RKO (cell line): Measurements from ENCODE around the gene CANX.

Experiments used
- DNase-seq: peaks from one replicate; pipeline ENCODE4 v3.0.0-alpha.2; 2016; ENCODE audit warnings: low spot score

CANX gene

DNA sequence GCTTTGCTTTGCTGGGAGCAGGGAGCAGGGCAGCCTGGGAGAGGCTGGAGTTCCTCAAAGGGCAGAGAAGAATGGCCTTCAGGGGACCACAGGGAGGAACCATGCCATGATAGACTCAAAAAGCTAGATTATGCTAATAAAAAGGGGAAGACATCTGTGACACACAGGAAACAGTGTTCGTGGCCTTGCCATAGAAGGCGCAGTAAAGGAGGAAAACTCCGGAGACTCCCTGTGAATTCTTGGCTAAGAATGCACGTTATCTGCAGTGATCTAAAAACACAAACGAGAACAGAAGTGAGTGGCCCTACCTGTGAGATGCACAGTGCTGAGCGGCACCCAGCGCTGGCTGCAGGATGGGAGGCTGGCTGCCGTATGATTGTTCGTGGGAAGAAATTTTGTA lies 79.1 kb downstream of the CANX start:
- DNase-seq = no peak

DNA sequence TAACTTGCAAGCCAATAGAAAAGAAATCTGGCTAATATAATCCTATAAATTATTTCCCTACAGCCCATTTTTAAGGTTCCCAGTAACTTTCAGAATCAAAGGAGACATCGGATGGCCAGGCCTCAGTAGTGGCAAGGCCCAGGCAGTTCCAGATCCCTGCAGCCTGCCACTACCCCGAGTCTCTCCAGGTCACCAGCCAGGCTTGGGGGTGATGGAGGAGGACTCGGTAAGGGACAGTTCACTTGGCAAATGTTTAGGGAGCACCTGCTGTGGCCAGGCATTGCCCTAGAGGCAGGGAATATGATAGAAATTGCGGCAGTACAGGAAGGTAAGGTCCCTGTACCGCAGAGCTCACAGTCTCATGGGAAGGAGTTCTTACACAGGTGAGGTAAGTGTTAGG lies 79.8 kb downstream of the CANX start:
- DNase-seq = no peak

DNA sequence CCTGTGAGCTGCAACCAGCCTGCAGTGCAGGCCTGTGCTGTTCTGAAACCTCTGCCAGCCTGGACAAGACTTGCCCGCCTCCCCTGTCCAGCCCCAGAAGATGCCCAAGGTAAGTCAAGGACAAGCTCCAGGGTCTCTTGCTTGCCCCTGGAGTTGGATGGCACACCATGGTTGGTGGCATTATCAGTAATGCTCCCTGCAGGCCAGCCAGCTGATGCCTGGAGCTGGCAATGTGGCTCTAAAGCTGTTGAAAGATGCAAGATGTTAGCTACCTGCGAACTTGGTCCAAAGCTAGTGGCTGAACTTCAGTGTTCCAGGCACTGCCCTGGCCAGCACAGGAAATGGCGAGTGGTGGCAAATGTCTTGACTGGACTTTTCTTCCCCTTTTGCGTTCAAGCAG lies 81.1 kb downstream of the CANX start:
- no peak for DNase-seq

DNA sequence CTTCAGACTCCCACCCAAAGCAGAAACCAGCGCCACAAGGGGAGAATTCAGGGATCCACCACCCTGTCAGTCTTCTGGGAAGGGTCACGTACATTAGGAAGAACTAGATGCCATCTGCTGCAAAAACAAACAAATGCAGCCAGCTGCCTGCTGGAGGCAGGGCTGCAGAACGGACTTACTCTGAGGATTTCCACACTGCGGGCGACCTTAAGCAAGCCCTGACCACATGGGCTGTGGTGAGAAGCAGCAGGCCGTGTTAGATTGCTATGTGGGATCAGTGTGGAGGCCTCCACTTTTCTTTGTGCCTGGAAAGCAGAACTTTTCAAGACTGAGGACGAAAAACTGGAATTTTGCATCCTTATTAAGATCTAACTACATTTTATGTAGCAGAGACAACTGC lies 81.6 kb downstream of the CANX start:
- no peak for DNase-seq
